ENCODE data around the gene ARID3A.

DNA sequence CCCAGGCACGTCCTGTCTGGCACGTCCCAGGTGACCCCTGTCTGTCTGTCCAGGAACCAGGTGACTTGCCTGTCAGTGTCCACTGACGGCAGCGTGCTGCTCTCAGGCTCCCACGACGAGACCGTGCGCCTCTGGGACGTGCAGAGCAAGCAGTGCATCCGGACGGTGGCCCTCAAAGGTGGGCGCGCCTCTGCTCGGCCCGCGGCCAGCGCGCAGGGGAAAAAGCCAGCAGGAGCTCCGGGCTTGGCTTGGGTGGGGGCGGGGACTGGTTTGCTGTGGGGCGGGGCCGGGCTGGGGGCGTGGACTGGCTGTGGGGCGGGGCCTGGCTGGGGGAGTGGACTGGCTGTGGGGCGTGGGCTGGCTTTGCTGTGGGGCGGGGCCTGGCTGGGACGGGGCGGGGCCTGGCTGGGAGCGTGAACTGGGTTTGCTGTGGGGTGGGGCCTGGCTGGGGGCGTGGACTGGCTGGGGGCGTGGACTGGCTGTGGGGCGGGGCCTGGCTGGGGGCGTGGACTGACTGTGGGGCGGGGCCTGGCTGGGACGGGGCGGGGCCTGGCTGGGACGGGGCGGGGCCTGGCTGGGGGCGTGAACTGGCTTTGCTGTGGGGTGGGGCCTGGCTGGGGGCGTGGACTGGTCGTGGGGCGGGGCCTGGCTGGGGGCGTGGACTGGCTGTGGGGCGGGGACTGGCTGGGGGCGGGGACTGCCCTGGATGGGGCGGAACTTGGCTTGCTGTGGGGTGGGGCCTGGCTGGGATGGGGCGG lies 65.5 kb downstream of the ARID3A start:
- TF ChIP-seq, protein P1, sequence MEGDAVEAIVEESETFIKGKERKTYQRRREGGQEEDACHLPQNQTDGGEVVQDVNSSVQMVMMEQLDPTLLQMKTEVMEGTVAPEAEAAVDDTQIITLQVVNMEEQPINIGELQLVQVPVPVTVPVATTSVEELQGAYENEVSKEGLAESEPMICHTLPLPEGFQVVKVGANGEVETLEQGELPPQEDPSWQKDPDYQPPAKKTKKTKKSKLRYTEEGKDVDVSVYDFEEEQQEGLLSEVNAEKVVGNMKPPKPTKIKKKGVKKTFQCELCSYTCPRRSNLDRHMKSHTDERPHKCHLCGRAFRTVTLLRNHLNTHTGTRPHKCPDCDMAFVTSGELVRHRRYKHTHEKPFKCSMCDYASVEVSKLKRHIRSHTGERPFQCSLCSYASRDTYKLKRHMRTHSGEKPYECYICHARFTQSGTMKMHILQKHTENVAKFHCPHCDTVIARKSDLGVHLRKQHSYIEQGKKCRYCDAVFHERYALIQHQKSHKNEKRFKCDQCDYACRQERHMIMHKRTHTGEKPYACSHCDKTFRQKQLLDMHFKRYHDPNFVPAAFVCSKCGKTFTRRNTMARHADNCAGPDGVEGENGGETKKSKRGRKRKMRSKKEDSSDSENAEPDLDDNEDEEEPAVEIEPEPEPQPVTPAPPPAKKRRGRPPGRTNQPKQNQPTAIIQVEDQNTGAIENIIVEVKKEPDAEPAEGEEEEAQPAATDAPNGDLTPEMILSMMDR (IDR thresholded peaks at IDR 0.05; ENCODE audit: extremely low read depth in 1 of 2, insufficient read depth in 1 of 2, low read depth in 1 of 2, low read length in 2 of 2): no peak
- TF ChIP-seq POLR2A (IDR thresholded peaks at IDR 0.05; ENCODE audit: low read depth, low read length): no peak
- TF ChIP-seq JUN (IDR thresholded peaks at IDR 0.05; ENCODE audit: borderline replicate concordance, insufficient read depth, insufficient read length, low read depth): no peak
- TF ChIP-seq POLR2AphosphoS5 (IDR thresholded peaks at IDR 0.05; ENCODE audit: insufficient read depth, low read depth, low read length): no peak
